ENCODE data around the gene SUN1. TPM values are rescaled to one million over a fixed set of nuclear protein-coding genes. Genes with fewer than 3 reads are reported as not detected.

The SUN1 gene
- total RNA-seq, 1 experiment from 2014 or later = 181 TPM

- H3K27ac ChIP-seq (ENCODE audit: low read depth, low read length) = no peak overlapping the region
- POLR2A ChIA-PET = no interaction called here
Measured at GRCh38 chr7:824664-825063, 7.6 kb upstream of the SUN1 start.

More at GRCh38 chr7:824664-825063, 7.6 kb upstream of the SUN1 start:
- H3K4me2 ChIP-seq (ENCODE audit: low read length) = no peak overlapping the region
- no peak overlapping the region for H2AFZ ChIP-seq (ENCODE audit: low read depth, low read length, poor library complexity, severe bottlenecking)
- TF ChIP-seq EGR1 (IDR thresholded peaks at IDR 0.05; ENCODE audit: low read depth) = no peak
- TF ChIP-seq MAX (IDR thresholded peaks at IDR 0.05) = no peak
- no peak for TF ChIP-seq ZFX (IDR thresholded peaks at IDR 0.05)
- no peak for TF ChIP-seq EZH2phosphoT487 (IDR thresholded peaks at IDR 0.05; ENCODE audit: borderline replicate concordance)
- TF ChIP-seq POLR2A (IDR thresholded peaks at IDR 0.05; ENCODE audit: borderline replicate concordance, extremely low read depth, insufficient read depth, insufficient read length) = no peak
- TF ChIP-seq ELF1 (IDR thresholded peaks at IDR 0.05; ENCODE audit: borderline replicate concordance, low read depth) = no peak
- no peak for TF ChIP-seq ZNF274 (IDR thresholded peaks at IDR 0.05; ENCODE audit: low read depth, low read length)
- TF ChIP-seq YY1 (IDR thresholded peaks at IDR 0.05; ENCODE audit: extremely low read depth, insufficient replicate concordance, low read depth, low read length) = no peak
- no peak for TF ChIP-seq CBX3 (IDR thresholded peaks at IDR 0.05; ENCODE audit: low read depth)
- no peak for TF ChIP-seq TCF7L2 (IDR thresholded peaks at IDR 0.05; ENCODE audit: borderline replicate concordance, extremely low read depth, insufficient read depth, insufficient read length)
- no peak for TF ChIP-seq EZH2 (IDR thresholded peaks at IDR 0.05)
- no peak for TF ChIP-seq CEBPB (IDR thresholded peaks at IDR 0.05; ENCODE audit: low read depth)
- TF ChIP-seq POLR2AphosphoS5 (IDR thresholded peaks at IDR 0.05; ENCODE audit: low read depth, low read length) = no peak
- TF ChIP-seq REST (IDR thresholded peaks at IDR 0.05; ENCODE audit: low read depth) = no peak
- no peak for TF ChIP-seq JUND (IDR thresholded peaks at IDR 0.05)
- no peak for TF ChIP-seq SP1 (IDR thresholded peaks at IDR 0.05; ENCODE audit: low read depth)
- TF ChIP-seq CTCF (IDR thresholded peaks at IDR 0.05 in 2 of 3, conservative IDR thresholded peaks at IDR 0.05 in 1 of 3; ENCODE audit: borderline replicate concordance in 1 of 3, insufficient read depth in 1 of 3, low read depth in 2 of 3, low read length in 2 of 3) = no peak
- TF ChIP-seq RAD21 (IDR thresholded peaks at IDR 0.05; ENCODE audit: low read depth) = no peak
- TF ChIP-seq SRF (IDR thresholded peaks at IDR 0.05; ENCODE audit: low read depth) = no peak
- no peak for TF ChIP-seq ATF3 (IDR thresholded peaks at IDR 0.05)
- ChIA-PET CTCF (no interaction called here), RAD21 (ENCODE audit: low non-redundant PET in 1 of 2, low total read pairs in 2 of 2, uncharacterized antibody in 2 of 2, unreplicated experiment in 2 of 2) (interaction anchor here in 1 of 2 experiments (0.5 kb wide), 1 partner anchor 38 kb away, joined by 5 read pairs; no protein-coding TSS in a partner anchor)
- no peaks in the 10 kb centered on the region for H3K9me3 ChIP-seq (ENCODE audit: control insufficient read depth in 1 of 2, insufficient read depth in 1 of 2, low read depth in 1 of 2, low read length in 2 of 2)
- ATAC-seq (no peak), DNase-seq (ENCODE audit: low read depth, low spot score) (no peak)
- peaks cover 15% of the 10 kb centered on the region; the same call in 1 of the 2 replicates for H4K20me1 ChIP-seq (ENCODE audit: insufficient read depth)
- H3K27me3 ChIP-seq (ENCODE audit: insufficient read depth, low read length) = no peaks in the 10 kb centered on the region
- no peak overlapping the region for H3K4me3 ChIP-seq (replicated peaks in 1 of 2; ENCODE audit: low read depth in 1 of 2, low read length in 2 of 2)
- peaks cover 2 to 17% of the 10 kb centered on the region in 2 experiments; a peak in 2 of 4 replicates for H3K36me3 ChIP-seq (ENCODE audit: control insufficient read depth in 1 of 2, insufficient read depth in 2 of 2, low read length in 2 of 2)
- peaks cover 100% of the 10 kb centered on the region for H3K79me2 ChIP-seq (ENCODE audit: insufficient read depth, low read length)
- no peaks in the 10 kb centered on the region for H3K9me2 ChIP-seq (ENCODE audit: insufficient read depth)
- intact Hi-C loops (cut with micrococcal nuclease) = no loop called here
- peaks cover 11 to 25% of the 10 kb centered on the region in 2 experiments for H3K4me1 ChIP-seq (ENCODE audit: control insufficient read depth in 1 of 2, insufficient read depth in 2 of 2, low read length in 2 of 2)
- no TSS peak for BruUV-seq (replicated peaks)
- H3K9ac ChIP-seq (ENCODE audit: low read length) = no peak overlapping the region
